PC-3 (cell line): Measurements from ENCODE around the gene ETS1. TPM values are rescaled to one million over a fixed set of nuclear protein-coding genes. Genes with fewer than 3 reads are reported as not detected.

Experiments
- ATAC-seq: fragments of 200-7000 bp; cut with Tn5 transposase; 2 replicates; pipeline ENCODE4 v1.9.1; 2020; ENCODE audit warnings: mild to moderate bottlenecking, moderate library complexity
- BruUV-seq: library from RNA; stranded (reverse); fragments of 400-500 nt; replicated peaks from 2 replicates; lab custom pipeline; 2021; lab: Mats Ljungman, UMichigan
- CTCF ChIA-PET: fragments of 300-600 bp; sonication (Branson Sonifier 250); formaldehyde crosslinking; loops from one replicate; lab custom pipeline; 2022; ENCODE audit warnings: antibody characterized with exemption; lab: Charles Lee
- POLR2A ChIA-PET: fragments of 300-600 bp; sonication (Branson Sonifier 250); formaldehyde crosslinking; loops from one replicate; lab custom pipeline; 2022; ENCODE audit warnings: antibody characterized with exemption; ENCODE audit not compliant: unreplicated experiment; lab: Charles Lee
- DNase-seq: peaks from one replicate; pipeline ENCODE4 v3.0.0-alpha.2; 2015
- H2AFZ ChIP-seq: fragments of 300-600 bp; sonication (generic); 2 replicates; pipeline ENCODE4 v1.6.0; 2016; ENCODE audit warnings: antibody characterized with exemption, low read length
- H3F3A ChIP-seq: fragments of 300-600 bp; sonication (generic); one replicate; pipeline ENCODE4 v1.6.0; 2017; ENCODE audit warnings: antibody characterized with exemption, low read length, control low read depth, mild to moderate bottlenecking; ENCODE audit not compliant: unreplicated experiment
- H3K27ac ChIP-seq: fragments of 300-600 bp; sonication (generic); 2 replicates; pipeline ENCODE4 v1.5.1; 2016; ENCODE audit warnings: mild to moderate bottlenecking, low read length
- H3K27me3 ChIP-seq: fragments of 300-600 bp; sonication (generic); 2 replicates; pipeline ENCODE4 v1.6.1; 2016; ENCODE audit warnings: low read length, mixed read lengths
- H3K36me3 ChIP-seq: fragments of 300-600 bp; sonication (generic); 2 replicates; pipeline ENCODE4 v1.6.1; 2016; ENCODE audit warnings: low read depth, mixed run types, low read length, mixed read lengths
- H3K4me1 ChIP-seq: fragments of 300-600 bp; sonication (generic); 2 replicates; pipeline ENCODE4 v1.5.1; 2016; ENCODE audit warnings: low read length; ENCODE audit not compliant: insufficient read depth
- H3K4me2 ChIP-seq: fragments of 300-600 bp; sonication (generic); 2 replicates; pipeline ENCODE4 v1.6.0; 2016; ENCODE audit warnings: low read length
- H3K4me3 ChIP-seq: fragments of 300-600 bp; sonication (generic); 2 replicates; pipeline ENCODE4 v1.5.1; 2016; ENCODE audit warnings: mild to moderate bottlenecking, low read length, mixed read lengths
- H3K79me2 ChIP-seq: fragments of 300-600 bp; sonication (generic); 2 replicates; pipeline ENCODE4 v1.6.1; 2017; ENCODE audit warnings: low read length, mixed read lengths
- H3K9ac ChIP-seq: fragments of 300-600 bp; sonication (generic); 2 replicates; pipeline ENCODE4 v1.6.0; 2016; ENCODE audit warnings: mild to moderate bottlenecking, low read length
- H3K9me2 ChIP-seq: fragments of 300-600 bp; sonication (generic); replicated peaks from 2 replicates; pipeline ENCODE4 v1.6.1; 2016; ENCODE audit warnings: mixed run types, low read length, mixed read lengths
- H3K9me3 ChIP-seq: fragments of 300-600 bp; sonication (generic); 2 replicates; pipeline ENCODE4 v1.6.1; 2016; ENCODE audit warnings: low read length, mixed read lengths
- H4K20me1 ChIP-seq: fragments of 300-600 bp; sonication (generic); 2 replicates; pipeline ENCODE4 v1.6.1; 2016; ENCODE audit warnings: low read length, mixed read lengths
- EZH2 ChIP-seq: fragments of 300-600 bp; sonication (generic); IDR thresholded peaks from one replicate; pipeline ENCODE4 v1.6.1; 2017; ENCODE audit warnings: antibody characterized with exemption, mild to moderate bottlenecking, low read length; ENCODE audit not compliant: unreplicated experiment
- EZH2phosphoT487 ChIP-seq: fragments of 300-600 bp; sonication (generic); IDR thresholded peaks from 2 replicates; pipeline ENCODE4 v1.6.1; 2018; ENCODE audit warnings: mild to moderate bottlenecking, antibody characterized with exemption, low read length, borderline replicate concordance
- intact Hi-C: fragments of 100-400 bp; cut with micrococcal nuclease; formaldehyde crosslinking; loops from 2 replicates; pipeline ENCODE4 v1.9.0; 2023
- total RNA-seq: library from RNA; depleted of rRNA; stranded (reverse); fragments of >200 nt; gene quantifications from 2 replicates; pipeline ENCODE4 v1.2.3, GENCODE V29; 2014
- TF ChIP-seq, protein P1 (sequence below): fragments of 300-600 bp; sonication (generic); conservative IDR thresholded peaks from 2 replicates; pipeline ENCODE4 v1.5.1; 2017; ENCODE audit warnings: antibody characterized with exemption, low read depth, mild to moderate bottlenecking, low read length

Gene ETS1
- total RNA-seq, 1 experiment from 2014 or later = 52.0 TPM

DNA sequence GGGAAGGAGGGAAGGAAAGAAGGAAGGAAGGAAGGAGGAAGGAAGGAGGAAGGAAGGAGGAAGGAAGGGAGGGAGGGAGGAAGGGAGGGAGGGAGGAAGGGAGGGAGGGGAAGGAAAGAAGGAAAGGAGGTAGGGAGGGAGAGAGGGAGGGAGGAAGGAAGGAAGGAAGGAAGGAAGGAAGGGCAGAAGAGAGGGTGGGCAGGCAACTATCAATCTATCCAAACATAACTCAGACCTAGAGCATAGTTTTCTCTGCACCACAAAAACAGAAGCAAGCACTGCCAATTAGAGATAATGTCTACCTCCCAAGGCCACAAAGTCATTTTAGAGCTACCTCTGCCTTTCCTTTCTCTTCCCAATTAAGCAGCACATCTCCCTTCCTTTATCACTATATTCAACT, 109.1 kb downstream of the ETS1 start:
- Histone ChIP-seq H3K79me2 (peaks cover 47% of the 10 kb centered on the region), H3K36me3 (peaks cover 83% of the 10 kb centered on the region), H3K9me2 (no peaks in the 10 kb centered on the region)

GRCh38 chr11:128477811-128478210, 109.5 kb downstream of the ETS1 start:
- Histone ChIP-seq H3K27ac (no peak overlapping the region), H3F3A (no peaks in the 10 kb centered on the region), H3K79me2 (peaks cover 47% of the 10 kb centered on the region), H3K36me3 (peaks cover 83% of the 10 kb centered on the region), H4K20me1 (no peaks in the 10 kb centered on the region), H3K27me3 (no peaks in the 10 kb centered on the region), H2AFZ (no peak overlapping the region), H3K4me3 (no peak overlapping the region), H3K4me1 (peaks cover 9% of the 10 kb centered on the region), H3K9ac (no peak overlapping the region), H3K4me2 (no peak overlapping the region), H3K9me3 (no peaks in the 10 kb centered on the region), H3K9me2 (no peaks in the 10 kb centered on the region)
- DNase-seq (no peak), ATAC-seq (no peak)
- intact Hi-C loops = no loop called here
- CTCF ChIA-PET = no interaction called here
- TF ChIP-seq EZH2 (no peak), EZH2phosphoT487 (no peak)
- TF ChIP-seq, protein P1, sequence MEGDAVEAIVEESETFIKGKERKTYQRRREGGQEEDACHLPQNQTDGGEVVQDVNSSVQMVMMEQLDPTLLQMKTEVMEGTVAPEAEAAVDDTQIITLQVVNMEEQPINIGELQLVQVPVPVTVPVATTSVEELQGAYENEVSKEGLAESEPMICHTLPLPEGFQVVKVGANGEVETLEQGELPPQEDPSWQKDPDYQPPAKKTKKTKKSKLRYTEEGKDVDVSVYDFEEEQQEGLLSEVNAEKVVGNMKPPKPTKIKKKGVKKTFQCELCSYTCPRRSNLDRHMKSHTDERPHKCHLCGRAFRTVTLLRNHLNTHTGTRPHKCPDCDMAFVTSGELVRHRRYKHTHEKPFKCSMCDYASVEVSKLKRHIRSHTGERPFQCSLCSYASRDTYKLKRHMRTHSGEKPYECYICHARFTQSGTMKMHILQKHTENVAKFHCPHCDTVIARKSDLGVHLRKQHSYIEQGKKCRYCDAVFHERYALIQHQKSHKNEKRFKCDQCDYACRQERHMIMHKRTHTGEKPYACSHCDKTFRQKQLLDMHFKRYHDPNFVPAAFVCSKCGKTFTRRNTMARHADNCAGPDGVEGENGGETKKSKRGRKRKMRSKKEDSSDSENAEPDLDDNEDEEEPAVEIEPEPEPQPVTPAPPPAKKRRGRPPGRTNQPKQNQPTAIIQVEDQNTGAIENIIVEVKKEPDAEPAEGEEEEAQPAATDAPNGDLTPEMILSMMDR = no peak
- no TSS peak for BruUV-seq
- POLR2A ChIA-PET = no interaction called here

More for the DNA sequence above, 109.1 kb downstream of the ETS1 start:
- H3K4me1 ChIP-seq = 0 out of 2 replicates have a peak, but pooled peaks cover 4% of the 10 kb centered on the region
- TF ChIP-seq EZH2 (no peak), EZH2phosphoT487 (no peak)
- TF ChIP-seq, protein P1 = no peak
- ChIA-PET CTCF (no interaction called here), POLR2A (no interaction called here)
- H3K4me3 ChIP-seq = no peak overlapping the region
- no TSS peak for BruUV-seq
- ATAC-seq = no peak
- intact Hi-C loops = no loop called here
- no peaks in the 10 kb centered on the region for H4K20me1 ChIP-seq
- no peak for DNase-seq
- no peak overlapping the region for H3K9ac ChIP-seq
- H3K27ac ChIP-seq = no peak overlapping the region
- no peaks in the 10 kb centered on the region for H3K27me3 ChIP-seq
- H2AFZ ChIP-seq = no peak overlapping the region
- H3K9me3 ChIP-seq = no peaks in the 10 kb centered on the region
- H3K4me2 ChIP-seq = no peak overlapping the region
- no peaks in the 10 kb centered on the region for H3F3A ChIP-seq

DNA sequence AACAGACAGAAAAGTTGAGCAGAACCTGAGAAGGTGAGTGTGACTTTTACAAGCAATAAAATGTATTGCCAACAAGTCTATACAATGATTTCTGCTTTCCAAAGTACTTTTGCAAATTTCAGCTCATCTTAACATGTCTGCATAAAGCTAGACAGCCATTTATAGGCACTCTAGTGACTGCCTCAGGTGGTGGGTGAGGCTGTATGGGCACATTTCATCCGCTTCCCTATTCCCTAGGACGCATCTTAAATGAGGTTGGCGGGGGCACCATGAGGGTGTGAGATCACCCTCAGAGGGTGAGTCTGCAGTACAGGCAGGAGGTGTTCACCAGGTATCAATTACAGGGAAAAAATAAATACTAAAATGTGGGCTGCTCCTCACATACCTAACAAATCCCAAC, 110.1 kb downstream of the ETS1 start:
- no peaks in the 10 kb centered on the region for H3F3A ChIP-seq
- no peaks in the 10 kb centered on the region for H3K27me3 ChIP-seq
- TF ChIP-seq, protein P1 = no peak
- TF ChIP-seq EZH2phosphoT487 = no peak
- TF ChIP-seq EZH2 = no peak
- peaks cover 47% of the 10 kb centered on the region; the same call in 1 of the 2 replicates for H3K79me2 ChIP-seq
- H3K4me3 ChIP-seq = no peak overlapping the region
- H3K36me3 ChIP-seq = peaks cover 81% of the 10 kb centered on the region
- no peak overlapping the region for H3K9ac ChIP-seq
- intact Hi-C loops = no loop called here
- H2AFZ ChIP-seq = no peak overlapping the region
- H3K4me1 ChIP-seq = peaks cover 14% of the 10 kb centered on the region
- no peaks in the 10 kb centered on the region for H4K20me1 ChIP-seq
- no peaks in the 10 kb centered on the region for H3K9me3 ChIP-seq
- ChIA-PET CTCF (no interaction called here), POLR2A (no interaction called here)
- no peak for ATAC-seq
- no TSS peak for BruUV-seq
- no peak overlapping the region for H3K4me2 ChIP-seq
- no peak overlapping the region for H3K27ac ChIP-seq
- no peaks in the 10 kb centered on the region for H3K9me2 ChIP-seq
- DNase-seq = no peak
